Measurements from ENCODE around the gene ZNF814.
A peak's percentile ranks its signal among the peaks of the same experiment; 100 is the strongest.
"Not testable (repeated sequence)": the region's sequence is repeated elsewhere in the genome, so short reads cannot be mapped to it uniquely, and the experiment has no call there.

ZNF814 gene

DNA sequence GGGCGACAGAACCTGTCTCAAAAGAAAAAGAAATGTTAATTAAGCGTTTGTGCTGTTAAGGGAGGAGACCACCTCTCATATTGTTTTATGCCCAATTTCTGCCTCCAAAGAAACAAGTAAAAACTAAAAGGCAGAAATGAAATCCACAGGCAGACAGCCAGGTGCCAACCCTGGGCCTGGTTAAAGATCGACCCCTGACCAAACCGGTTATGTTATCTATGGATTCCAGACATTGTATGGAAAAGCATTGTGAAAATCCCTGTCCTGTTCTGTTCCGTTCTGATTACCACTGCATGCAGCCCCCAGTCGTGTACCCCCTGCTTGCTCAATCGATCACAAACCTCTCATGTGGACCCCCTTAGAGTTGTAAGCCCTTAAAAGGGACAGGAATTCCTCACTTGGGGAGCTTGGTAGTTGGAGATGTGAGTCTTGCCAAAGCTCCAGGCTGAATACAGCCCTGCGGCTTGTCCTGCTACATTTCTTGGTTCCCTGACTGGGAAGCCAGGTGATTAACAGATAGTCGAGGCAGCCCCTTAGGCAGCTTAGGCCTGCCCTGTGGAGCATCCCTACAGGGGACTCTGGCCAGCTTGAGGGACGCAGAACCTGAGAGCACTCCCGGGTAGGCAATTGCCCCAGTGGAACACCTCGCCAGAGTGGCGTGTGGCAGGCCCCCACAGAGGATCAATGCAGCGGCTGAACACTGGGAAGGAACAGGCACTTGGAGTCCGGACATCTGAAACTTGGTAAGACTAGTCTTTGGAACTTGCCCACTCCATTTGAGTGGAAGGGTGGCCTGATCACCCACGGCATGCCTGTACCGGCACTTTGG, 73.4 kb downstream of the ZNF814 start:
- Histone ChIP-seq H3K27me3 (ENCODE audit: insufficient read depth, poor library complexity, severe bottlenecking) (no peaks in the 10 kb centered on the region), H3K9me3 (ENCODE audit: severe bottlenecking) (no peaks in the 10 kb centered on the region), H3K27ac (ENCODE audit: poor library complexity, severe bottlenecking) (no peak overlapping the region), H3K36me3 (ENCODE audit: low read depth) (peaks cover 24% of the 10 kb centered on the region), H3K4me3 (ENCODE audit: severe bottlenecking) (peak overlapping the region; percentile 73), H3K4me1 (ENCODE audit: insufficient read depth, poor library complexity, severe bottlenecking) (no peaks in the 10 kb centered on the region)
- TF ChIP-seq, protein P1, sequence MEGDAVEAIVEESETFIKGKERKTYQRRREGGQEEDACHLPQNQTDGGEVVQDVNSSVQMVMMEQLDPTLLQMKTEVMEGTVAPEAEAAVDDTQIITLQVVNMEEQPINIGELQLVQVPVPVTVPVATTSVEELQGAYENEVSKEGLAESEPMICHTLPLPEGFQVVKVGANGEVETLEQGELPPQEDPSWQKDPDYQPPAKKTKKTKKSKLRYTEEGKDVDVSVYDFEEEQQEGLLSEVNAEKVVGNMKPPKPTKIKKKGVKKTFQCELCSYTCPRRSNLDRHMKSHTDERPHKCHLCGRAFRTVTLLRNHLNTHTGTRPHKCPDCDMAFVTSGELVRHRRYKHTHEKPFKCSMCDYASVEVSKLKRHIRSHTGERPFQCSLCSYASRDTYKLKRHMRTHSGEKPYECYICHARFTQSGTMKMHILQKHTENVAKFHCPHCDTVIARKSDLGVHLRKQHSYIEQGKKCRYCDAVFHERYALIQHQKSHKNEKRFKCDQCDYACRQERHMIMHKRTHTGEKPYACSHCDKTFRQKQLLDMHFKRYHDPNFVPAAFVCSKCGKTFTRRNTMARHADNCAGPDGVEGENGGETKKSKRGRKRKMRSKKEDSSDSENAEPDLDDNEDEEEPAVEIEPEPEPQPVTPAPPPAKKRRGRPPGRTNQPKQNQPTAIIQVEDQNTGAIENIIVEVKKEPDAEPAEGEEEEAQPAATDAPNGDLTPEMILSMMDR (IDR thresholded peaks at IDR 0.05; ENCODE audit: poor library complexity, severe bottlenecking) = no peak
- ATAC-seq (ENCODE audit: low read depth) (no peak), DNase-seq (ENCODE audit: low spot score) (no peak)

- Histone ChIP-seq H3K36me3 (ENCODE audit: low read depth) (peaks cover 31% of the 10 kb centered on the region), H3K27ac (ENCODE audit: poor library complexity, severe bottlenecking) (peak within 1 kb of the TSS; percentile 23), H3K9me3 (ENCODE audit: severe bottlenecking) (no peaks in the 10 kb centered on the region), H3K27me3 (ENCODE audit: insufficient read depth, poor library complexity, severe bottlenecking) (no peaks in the 10 kb centered on the region), H3K4me1 (ENCODE audit: insufficient read depth, poor library complexity, severe bottlenecking) (no peaks in the 10 kb centered on the region), H3K4me3 (ENCODE audit: severe bottlenecking) (peak within 1 kb of the TSS; percentile 73)
- DNase-seq (ENCODE audit: low spot score) (peak; percentile 83), ATAC-seq (ENCODE audit: low read depth) (peak; percentile 91)
- TF ChIP-seq, protein P1 (IDR thresholded peaks at IDR 0.05; ENCODE audit: poor library complexity, severe bottlenecking) = no peak
Observed at GRCh38 chr19:57814505-57815246, 74.2 kb downstream of the ZNF814 start, which contains the start of gene ZNF552. Gene ZNF552, minus strand, starts transcription at chr19:57814913. Its CDS starts 170 bp downstream, at chr19:57814743.

- ATAC-seq (ENCODE audit: low read depth) = peak; percentile 35; the same call in 2 of the 3 replicates
- no peak for DNase-seq (ENCODE audit: low spot score)
- H3K4me3 ChIP-seq (ENCODE audit: severe bottlenecking) = peak overlapping the region; percentile 73
- TF ChIP-seq, protein P1 (IDR thresholded peaks at IDR 0.05; ENCODE audit: poor library complexity, severe bottlenecking) = no peak
- peak overlapping the region; percentile 23 for H3K27ac ChIP-seq (ENCODE audit: poor library complexity, severe bottlenecking)
- H3K27me3 ChIP-seq (ENCODE audit: insufficient read depth, poor library complexity, severe bottlenecking) = no peaks in the 10 kb centered on the region
- no peaks in the 10 kb centered on the region for H3K9me3 ChIP-seq (ENCODE audit: severe bottlenecking)
- no peaks in the 10 kb centered on the region for H3K4me1 ChIP-seq (ENCODE audit: insufficient read depth, poor library complexity, severe bottlenecking)
- H3K36me3 ChIP-seq (ENCODE audit: low read depth) = peaks cover 38% of the 10 kb centered on the region
Observed at GRCh38 chr19:57813919-57814504, 74.8 kb downstream of the ZNF814 start.

- Histone ChIP-seq H3K27ac (ENCODE audit: poor library complexity, severe bottlenecking) (peak overlapping the region; percentile 23), H3K4me3 (ENCODE audit: severe bottlenecking) (peak overlapping the region; percentile 73), H3K36me3 (ENCODE audit: low read depth) (peaks cover 42% of the 10 kb centered on the region)
- ATAC-seq (ENCODE audit: low read depth); H3K4me1 ChIP-seq (ENCODE audit: insufficient read depth, poor library complexity, severe bottlenecking); H3K9me3 ChIP-seq (ENCODE audit: severe bottlenecking); H3K27me3 ChIP-seq (ENCODE audit: insufficient read depth, poor library complexity, severe bottlenecking); DNase-seq (ENCODE audit: low spot score): not testable (repeated sequence)
Observed at GRCh38 chr19:57812975-57813820, 75.6 kb downstream of the ZNF814 start.

Data from RWPE2 (cell line).